SK-MEL-5 (cell line): ENCODE data around the gene FNIP2. TPM values are rescaled to one million over a fixed set of nuclear protein-coding genes. Genes with fewer than 3 reads are reported as not detected.
"Not testable (repeated sequence)": the region's sequence is repeated elsewhere in the genome, so short reads cannot be mapped to it uniquely, and the experiment has no call there.

Experiments used
- DNase-seq: peaks from one replicate; pipeline ENCODE4 v3.0.0-alpha.2; 2016; ENCODE audit warnings: low read depth, low spot score
- in situ Hi-C: cut with HindIII; loops from 2 replicates; pipeline ENCODE4 v1.10.0; 2016; ENCODE audit warnings: low sequenced_read_pairs, high pct_unique_total_duplicates, low pct_unique_long_range_greater_than_20kb
- total RNA-seq: library from RNA; depleted of rRNA; stranded (reverse); fragments of >200 nt; shearing (Covaris generic); gene quantifications from 2 replicates; pipeline ENCODE4 v1.2.3, GENCODE V29; 2014

The FNIP2 gene
- total RNA-seq, 1 experiment from 2014 or later: 39.7 TPM

GRCh38 chr4:158902280-158903078, 133.7 kb downstream of the FNIP2 start:
- DNase-seq, in situ Hi-C loops: not testable (repeated sequence)

- no peak for DNase-seq
- in situ Hi-C loops: no loop called here
These were observed 134.2 kb downstream of the FNIP2 start for GRCh38 chr4:158903079-158903456.

- in situ Hi-C loops: no loop called here
- DNase-seq: no peak
These were observed 134.7 kb downstream of the FNIP2 start for GRCh38 chr4:158903472-158904043.

GRCh38 chr4:158904815-158905214, 136.0 kb downstream of the FNIP2 start:
- DNase-seq: no peak
- in situ Hi-C loops: no loop called here

- no peak for DNase-seq
- in situ Hi-C loops: no loop called here
These were observed 137.2 kb downstream of the FNIP2 start for GRCh38 chr4:158906073-158906472.

- in situ Hi-C loops: no loop called here
- DNase-seq: no peak
These were observed 143.6 kb downstream of the FNIP2 start for GRCh38 chr4:158912390-158912789.

GRCh38 chr4:158912806-158913205, 144.0 kb downstream of the FNIP2 start:
- in situ Hi-C loops: no loop called here
- DNase-seq: no peak

GRCh38 chr4:158913766-158914165, 144.9 kb downstream of the FNIP2 start:
- DNase-seq: no peak
- in situ Hi-C loops: no loop called here

- in situ Hi-C loops: no loop called here
- DNase-seq: no peak
These were observed 145.4 kb downstream of the FNIP2 start for GRCh38 chr4:158914218-158914617.

GRCh38 chr4:158915683-158916241, 146.9 kb downstream of the FNIP2 start:
- in situ Hi-C loops: no loop called here
- no peak for DNase-seq

GRCh38 chr4:158920452-158920996, 151.7 kb downstream of the FNIP2 start:
- DNase-seq, in situ Hi-C loops: not testable (repeated sequence)

- DNase-seq, in situ Hi-C loops: not testable (repeated sequence)
These were observed 158.9 kb downstream of the FNIP2 start for GRCh38 chr4:158927774-158928173.

GRCh38 chr4:158929939-158930638, 161.3 kb downstream of the FNIP2 start:
- in situ Hi-C loops: no loop called here
- no peak for DNase-seq

GRCh38 chr4:158930639-158930972, 161.8 kb downstream of the FNIP2 start:
- in situ Hi-C loops: no loop called here
- DNase-seq: no peak

GRCh38 chr4:158933236-158933635, 164.4 kb downstream of the FNIP2 start:
- in situ Hi-C loops: no loop called here
- DNase-seq: no peak

GRCh38 chr4:158934996-158935669, 166.3 kb downstream of the FNIP2 start:
- no peak for DNase-seq
- in situ Hi-C loops: no loop called here

GRCh38 chr4:158936238-158936637, 167.4 kb downstream of the FNIP2 start:
- in situ Hi-C loops: no loop called here
- no peak for DNase-seq
